Measurements from ENCODE around the gene RBM28.

- no peak for TF ChIP-seq CTCF (IDR thresholded peaks at IDR 0.05)
- TF ChIP-seq EHMT2 (IDR thresholded peaks at IDR 0.05; ENCODE audit: low read depth), result no peak
- TF ChIP-seq HOXA7 (CRISPR knock-in tag; IDR thresholded peaks at IDR 0.05), result no peak
- no peak for TF ChIP-seq CHD2 (IDR thresholded peaks at IDR 0.05; ENCODE audit: low read length, partially characterized antibody)
- no peak for TF ChIP-seq RAD21 (conservative IDR thresholded peaks at IDR 0.05 in 1 of 2, IDR thresholded peaks at IDR 0.05 in 1 of 2)
- TF ChIP-seq RFX5 (IDR thresholded peaks at IDR 0.05), result no peak
- no peak for TF ChIP-seq MAZ (IDR thresholded peaks at IDR 0.05; ENCODE audit: borderline replicate concordance, low read depth, low read length)
- TF ChIP-seq POLR2A (IDR thresholded peaks at IDR 0.05; ENCODE audit: low read length), result no peak
- no peak for TF ChIP-seq KDM1A (IDR thresholded peaks at IDR 0.05; ENCODE audit: low read depth)
- TF ChIP-seq, protein P1, sequence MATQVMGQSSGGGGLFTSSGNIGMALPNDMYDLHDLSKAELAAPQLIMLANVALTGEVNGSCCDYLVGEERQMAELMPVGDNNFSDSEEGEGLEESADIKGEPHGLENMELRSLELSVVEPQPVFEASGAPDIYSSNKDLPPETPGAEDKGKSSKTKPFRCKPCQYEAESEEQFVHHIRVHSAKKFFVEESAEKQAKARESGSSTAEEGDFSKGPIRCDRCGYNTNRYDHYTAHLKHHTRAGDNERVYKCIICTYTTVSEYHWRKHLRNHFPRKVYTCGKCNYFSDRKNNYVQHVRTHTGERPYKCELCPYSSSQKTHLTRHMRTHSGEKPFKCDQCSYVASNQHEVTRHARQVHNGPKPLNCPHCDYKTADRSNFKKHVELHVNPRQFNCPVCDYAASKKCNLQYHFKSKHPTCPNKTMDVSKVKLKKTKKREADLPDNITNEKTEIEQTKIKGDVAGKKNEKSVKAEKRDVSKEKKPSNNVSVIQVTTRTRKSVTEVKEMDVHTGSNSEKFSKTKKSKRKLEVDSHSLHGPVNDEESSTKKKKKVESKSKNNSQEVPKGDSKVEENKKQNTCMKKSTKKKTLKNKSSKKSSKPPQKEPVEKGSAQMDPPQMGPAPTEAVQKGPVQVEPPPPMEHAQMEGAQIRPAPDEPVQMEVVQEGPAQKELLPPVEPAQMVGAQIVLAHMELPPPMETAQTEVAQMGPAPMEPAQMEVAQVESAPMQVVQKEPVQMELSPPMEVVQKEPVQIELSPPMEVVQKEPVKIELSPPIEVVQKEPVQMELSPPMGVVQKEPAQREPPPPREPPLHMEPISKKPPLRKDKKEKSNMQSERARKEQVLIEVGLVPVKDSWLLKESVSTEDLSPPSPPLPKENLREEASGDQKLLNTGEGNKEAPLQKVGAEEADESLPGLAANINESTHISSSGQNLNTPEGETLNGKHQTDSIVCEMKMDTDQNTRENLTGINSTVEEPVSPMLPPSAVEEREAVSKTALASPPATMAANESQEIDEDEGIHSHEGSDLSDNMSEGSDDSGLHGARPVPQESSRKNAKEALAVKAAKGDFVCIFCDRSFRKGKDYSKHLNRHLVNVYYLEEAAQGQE (IDR thresholded peaks at IDR 0.05), result no peak
- TF ChIP-seq JUN (IDR thresholded peaks at IDR 0.05), result no peak
- no peak for TF ChIP-seq MAFK (IDR thresholded peaks at IDR 0.05; ENCODE audit: partially characterized antibody)
- TF ChIP-seq SMC3 (IDR thresholded peaks at IDR 0.05), result no peak
- no peak for TF ChIP-seq CEBPB (IDR thresholded peaks at IDR 0.05)
Observed at GRCh38 chr7:128253701-128254100, 90.0 kb downstream of the RBM28 start.

Data from A549 (cell line).